H9 (cell line): ENCODE data around the gene MTMR12. TPM values are rescaled to one million over a fixed set of nuclear protein-coding genes. Genes with fewer than 3 reads are reported as not detected.

Source experiments
- DNase-seq: peaks from one replicate; pipeline ENCODE4 v3.0.0-alpha.2; 2017
- H2AFZ ChIP-seq: one replicate; pipeline ENCODE4 v1.6.1; 2013; ENCODE audit warnings: mild to moderate bottlenecking, low read length, control low read depth, moderate library complexity
- H2AK5ac ChIP-seq: 2 replicates; pipeline ENCODE4 v1.6.1; 2013; ENCODE audit warnings: low read length, control low read depth, mixed read lengths; ENCODE audit not compliant: insufficient read length
- H2BK120ac ChIP-seq: one replicate; pipeline ENCODE4 v1.6.1; 2013; ENCODE audit warnings: low read depth, mild to moderate bottlenecking, low read length, control low read depth, inconsistent platforms; ENCODE audit not compliant: poor library complexity, severe bottlenecking
- H2BK12ac ChIP-seq: 2 replicates; pipeline ENCODE4 v1.6.1; 2013; ENCODE audit warnings: low read length, control low read depth, mixed read lengths, low read depth; ENCODE audit not compliant: insufficient read length
- H2BK15ac ChIP-seq: 2 replicates; pipeline ENCODE4 v1.6.1; 2013; ENCODE audit warnings: low read depth, low read length, control low read depth
- H2BK20ac ChIP-seq: one replicate; pipeline ENCODE4 v1.6.1; 2013; ENCODE audit warnings: low read depth, mild to moderate bottlenecking, low read length, control low read depth, inconsistent platforms; ENCODE audit not compliant: poor library complexity, severe bottlenecking
- H2BK5ac ChIP-seq: 2 replicates; pipeline ENCODE4 v1.6.1; 2013; ENCODE audit warnings: low read length, control low read depth, mixed read lengths; ENCODE audit not compliant: insufficient read length
- H3K14ac ChIP-seq: 2 replicates; pipeline ENCODE4 v1.6.1; 2013; ENCODE audit warnings: low read length, control low read depth; ENCODE audit not compliant: insufficient read depth
- H3K18ac ChIP-seq: 2 replicates; pipeline ENCODE4 v1.6.1; 2013; ENCODE audit warnings: low read depth, mild to moderate bottlenecking, mixed read lengths, low read length, control low read depth; ENCODE audit not compliant: insufficient read length
- H3K23ac ChIP-seq: 2 replicates; pipeline ENCODE4 v1.6.1; 2013; ENCODE audit warnings: low read length, control low read depth, mixed read lengths, low read depth; ENCODE audit not compliant: insufficient read length
- H3K23me2 ChIP-seq: 2 replicates; pipeline ENCODE4 v1.6.1; 2013; ENCODE audit warnings: low read depth, mild to moderate bottlenecking, mixed read lengths, low read length, control low read depth; ENCODE audit not compliant: insufficient read length, poor library complexity, severe bottlenecking
- H3K27ac ChIP-seq: 2 replicates; pipeline ENCODE4 v1.5.1; 2013; ENCODE audit warnings: low read length, control low read depth, mixed read lengths, low read depth; ENCODE audit not compliant: insufficient read length
- H3K27me3 ChIP-seq: 2 replicates; pipeline ENCODE4 v1.6.1; 2013; ENCODE audit warnings: low read length, control low read depth, inconsistent platforms; ENCODE audit not compliant: insufficient read depth
- H3K4ac ChIP-seq: 2 replicates; pipeline ENCODE4 v1.6.1; 2013; ENCODE audit warnings: low read depth, mild to moderate bottlenecking, control low read depth, inconsistent platforms, low read length, moderate library complexity
- H3K4me1 ChIP-seq: 2 replicates; pipeline ENCODE4 v1.6.1; 2013; ENCODE audit warnings: low read length, control low read depth, inconsistent platforms; ENCODE audit not compliant: insufficient read depth
- H3K4me2 ChIP-seq: 2 replicates; pipeline ENCODE4 v1.6.1; 2013; ENCODE audit warnings: low read length, control low read depth, mixed read lengths; ENCODE audit not compliant: insufficient read length, insufficient read depth
- H3K56ac ChIP-seq: 2 replicates; pipeline ENCODE4 v1.6.1; 2013; ENCODE audit warnings: low read depth, mild to moderate bottlenecking, mixed read lengths, low read length, control low read depth; ENCODE audit not compliant: insufficient read length
- H3K79me1 ChIP-seq: 2 replicates; pipeline ENCODE4 v1.6.1; 2013; ENCODE audit warnings: low read depth, mild to moderate bottlenecking, moderate library complexity, low read length, control low read depth, inconsistent platforms; ENCODE audit not compliant: insufficient read depth, poor library complexity, severe bottlenecking
- H3K79me2 ChIP-seq: 2 replicates; pipeline ENCODE4 v1.6.1; 2013; ENCODE audit warnings: low read length, control low read depth, inconsistent platforms; ENCODE audit not compliant: insufficient read depth
- H3K9ac ChIP-seq: 2 replicates; pipeline ENCODE4 v1.6.1; 2013; ENCODE audit warnings: low read length, control low read depth, mixed read lengths; ENCODE audit not compliant: insufficient read length; ENCODE audit errors: extremely low read depth
- H3K9me3 ChIP-seq: one replicate; pipeline ENCODE4 v1.6.1; 2013; ENCODE audit warnings: low read depth, low read length, inconsistent platforms; ENCODE audit not compliant: control insufficient read depth
- H3T11ph ChIP-seq: one replicate; pipeline ENCODE4 v1.6.1; 2013; ENCODE audit warnings: mild to moderate bottlenecking, low read length, control low read depth, inconsistent platforms
- H4K20me1 ChIP-seq: one replicate; pipeline ENCODE4 v1.6.1; 2013; ENCODE audit not compliant: control insufficient read depth, insufficient read length, insufficient read depth
- H4K5ac ChIP-seq: 2 replicates; pipeline ENCODE4 v1.6.1; 2013; ENCODE audit warnings: low read depth, mild to moderate bottlenecking, mixed read lengths, low read length, control low read depth; ENCODE audit not compliant: insufficient read length
- H4K8ac ChIP-seq: replicated peaks from 2 replicates; pipeline ENCODE4 v1.6.1; 2013; ENCODE audit warnings: low read length, control low read depth, mixed read lengths, low read depth; ENCODE audit not compliant: insufficient read length
- H4K91ac ChIP-seq: 2 replicates; pipeline ENCODE4 v1.6.1; 2013; ENCODE audit warnings: low read depth, mild to moderate bottlenecking, moderate library complexity, mixed read lengths, low read length, control low read depth; ENCODE audit not compliant: insufficient read length
- H3K27ac Mint-ChIP-seq, 3 experiments: 2 replicates in 2 of 3; 3 replicates in 1 of 3; pipeline ENCODE4 v1.8.0; 2020 to 2021; ENCODE audit warnings: mixed read lengths in 3 of 3, mild to moderate bottlenecking in 1 of 3, moderate library complexity in 1 of 3
- H3K27me3 Mint-ChIP-seq: 2 replicates; pipeline ENCODE4 v1.8.0; 2021; ENCODE audit warnings: low read depth, mild to moderate bottlenecking, moderate library complexity, mixed read lengths
- H3K36me3 Mint-ChIP-seq, 3 experiments: 2 replicates in 2 of 3; 3 replicates in 1 of 3; pipeline ENCODE4 v1.8.0; 2020 to 2021; ENCODE audit warnings: low read depth in 3 of 3, mixed read lengths in 3 of 3; ENCODE audit not compliant: insufficient read depth in 1 of 3
- H3K4me1 Mint-ChIP-seq, 2 experiments: 2 replicates each; pipeline ENCODE4 v1.8.0; 2020; ENCODE audit warnings: mixed read lengths in 2 of 2
- H3K4me3 Mint-ChIP-seq, 2 experiments: 2 replicates in 1 of 2; 3 replicates in 1 of 2; pipeline ENCODE4 v1.8.0; 2020 to 2021; ENCODE audit warnings: mild to moderate bottlenecking in 2 of 2, mixed read lengths in 2 of 2, moderate library complexity in 1 of 2
- H3K9me3 Mint-ChIP-seq, 2 experiments: 2 replicates in 1 of 2; 3 replicates in 1 of 2; pipeline ENCODE4 v1.8.0; 2020; ENCODE audit warnings: mild to moderate bottlenecking in 2 of 2, mixed read lengths in 2 of 2, moderate library complexity in 1 of 2
- CTCF ChIP-seq: fragments of 200-600 bp; sonication (generic); conservative IDR thresholded peaks from 3 replicates; pipeline ENCODE4 v1.8.0; 2021; ENCODE audit warnings: antibody characterized with exemption, mild to moderate bottlenecking
- WGBS: extraction: QIAGEN DNeasy Blood & Tissue Kit; methylation state at CpG from one replicate; pipeline ENCODE4 v1.1.7; 2013; ENCODE audit warnings: missing lambda C conversion rate, low lambda C conversion rate, mixed read lengths; ENCODE audit not compliant: insufficient read length; ENCODE audit errors: extremely low coverage; 5-methylcytosine and 5-hydroxymethylcytosine counted together
- total RNA-seq: library from RNA; stranded (reverse); gene quantifications from 2 replicates; pipeline ENCODE4 v1.2.1, GENCODE V29; 2021

MTMR12 gene
- total RNA-seq, 1 experiment from 2014 or later, result 39.3 TPM

- no peak overlapping the region for H4K5ac ChIP-seq
- H4K91ac ChIP-seq, result no peak overlapping the region
- DNase-seq, result peak; percentile 56
- no peak overlapping the region for H2BK20ac ChIP-seq
- no peaks in the 10 kb centered on the region for H3K27me3 ChIP-seq
- WGBS, result no CpG with 5 or more reads among the region's 8 CpGs
- no peaks in the 10 kb centered on the region for H4K20me1 ChIP-seq
- no peaks in the 10 kb centered on the region for H3K79me1 ChIP-seq
- H3K4me1 ChIP-seq, result no peaks in the 10 kb centered on the region
- H2BK5ac ChIP-seq, result no peak overlapping the region
- peaks cover 5 to 6% of the 10 kb centered on the region in 2 experiments; a peak in 4 of 5 replicates for H3K9me3 Mint-ChIP-seq
- H3K36me3 Mint-ChIP-seq, result peaks cover 0 to 5% (median 0%) of the 10 kb centered on the region in 3 experiments; a peak in 2 of 7 replicates
- H3K4me1 Mint-ChIP-seq, result peaks cover 5% of the 10 kb centered on the region in 2 experiments; a peak in 1 of 4 replicates
- H2AK5ac ChIP-seq, result no peak overlapping the region
- H3K4me2 ChIP-seq, result no peak overlapping the region
- H3T11ph ChIP-seq, result no peak overlapping the region
- H3K14ac ChIP-seq, result no peak overlapping the region
- no peaks in the 10 kb centered on the region for H3K9me3 ChIP-seq
- no peak overlapping the region for H3K27ac ChIP-seq
- no peak overlapping the region for H2BK15ac ChIP-seq
- no peaks in the 10 kb centered on the region for H3K23me2 ChIP-seq
- no peak overlapping the region for H2BK12ac ChIP-seq
- H3K79me2 ChIP-seq, result no peaks in the 10 kb centered on the region
- H3K27ac Mint-ChIP-seq, result no peak overlapping the region
- TF ChIP-seq CTCF, result peak; percentile 47; the same call in 2 of the 3 replicates
- H3K27me3 Mint-ChIP-seq, result no peaks in the 10 kb centered on the region
- no peak overlapping the region for H3K18ac ChIP-seq
- no peak overlapping the region for H3K9ac ChIP-seq
- no peak overlapping the region for H3K56ac ChIP-seq
- no peak overlapping the region for H4K8ac ChIP-seq
- no peak overlapping the region for H3K4me3 Mint-ChIP-seq
- no peak overlapping the region for H2AFZ ChIP-seq
- no peak overlapping the region for H3K23ac ChIP-seq
- H3K4ac ChIP-seq, result no peak overlapping the region
- H2BK120ac ChIP-seq, result no peak overlapping the region
These were observed 11.0 kb upstream of the MTMR12 start for GRCh38 chr5:32323741-32324140.
